Activated gamma-delta T cell treated with anti-CD3 and anti-CD28 coated beads, Interleukin-2, amount 50 U/mL, for 16 hours (primary cell): ENCODE data around the gene ZNF385D.

Experiments
- DNase-seq: peaks from one replicate; pipeline ENCODE4 v3.0.0-alpha.2; 2020; ENCODE audit warnings: low read depth

The ZNF385D gene

GRCh38 chr3:21377071-21377769 lies 373.8 kb downstream of the ZNF385D start:
- DNase-seq: no peak

GRCh38 chr3:21372316-21372715 lies 378.7 kb downstream of the ZNF385D start:
- no peak for DNase-seq
